Activated T-cell treated with anti-CD3 and anti-CD28 coated beads, Interleukin-2, amount 50 U/mL, for 72 hours (primary cell): ENCODE measurements around the gene TSHZ2. TPM values are rescaled to one million over a fixed set of nuclear protein-coding genes. Genes with fewer than 3 reads are reported as not detected.

Source experiments
- ATAC-seq, 2 donors: fragments of 150-1000 bp; cut with Tn5 transposase; replicated peaks in 1 of 2; 2 replicates each; pipeline ENCODE4 v1.10.0; 2021; ENCODE audit warnings: moderate library complexity in 2 of 2, mild to moderate bottlenecking in 1 of 2
- DNase-seq, 2 donors: peaks; one replicate each; pipeline ENCODE4 v3.0.0; 2021 to 2022; ENCODE audit warnings: mixed read lengths in 1 of 2
- H3K27ac Mint-ChIP-seq: one replicate; pipeline ENCODE4 v1.8.0; 2022; ENCODE audit warnings: mild to moderate bottlenecking, moderate library complexity, mixed read lengths
- H3K27me3 Mint-ChIP-seq: one replicate; pipeline ENCODE4 v1.8.0; 2022; ENCODE audit warnings: low read depth, mixed read lengths
- H3K36me3 Mint-ChIP-seq, 2 donors: one replicate each; pipeline ENCODE4 v1.8.0; 2022; ENCODE audit warnings: mixed read lengths in 2 of 2, mild to moderate bottlenecking in 1 of 2; ENCODE audit not compliant: insufficient read depth in 2 of 2
- H3K4me1 Mint-ChIP-seq: one replicate; pipeline ENCODE4 v1.8.0; 2022; ENCODE audit warnings: low read depth, mixed read lengths
- H3K4me3 Mint-ChIP-seq, 2 donors: one replicate each; pipeline ENCODE4 v1.8.0; 2022; ENCODE audit warnings: mild to moderate bottlenecking in 2 of 2, mixed read lengths in 2 of 2, moderate library complexity in 2 of 2
- H3K9me3 Mint-ChIP-seq, 2 donors: one replicate each; pipeline ENCODE4 v1.8.0; 2022; ENCODE audit warnings: mixed read lengths in 2 of 2
- total RNA-seq, 2 donors: library from RNA; stranded (reverse); gene quantifications; one replicate each; pipeline ENCODE4 v1.2.3, GENCODE V29; 2022

TSHZ2 gene
- total RNA-seq, 2 donors from 2014 or later: 29.3 to 56.7 TPM

GRCh38 chr20:53174454-53174853, 202.3 kb downstream of the TSHZ2 start:
- no peak overlapping the region for H3K4me3 Mint-ChIP-seq
- peaks cover 24% of the 10 kb centered on the region for H3K27me3 Mint-ChIP-seq
- no peak overlapping the region for H3K27ac Mint-ChIP-seq
- peaks cover 0 to 2% of the 10 kb centered on the region in 2 donors for H3K36me3 Mint-ChIP-seq
- no peaks in the 10 kb centered on the region for H3K9me3 Mint-ChIP-seq
- ATAC-seq: no peak
- no peak for DNase-seq
- peaks cover 5% of the 10 kb centered on the region for H3K4me1 Mint-ChIP-seq

GRCh38 chr20:53175135-53175780, 203.1 kb downstream of the TSHZ2 start:
- DNase-seq (no peak), ATAC-seq (no peak)
- H3K4me1 Mint-ChIP-seq: peaks cover 5% of the 10 kb centered on the region
- H3K4me3 Mint-ChIP-seq: no peak overlapping the region
- no peak overlapping the region for H3K27ac Mint-ChIP-seq
- H3K27me3 Mint-ChIP-seq: peaks cover 23% of the 10 kb centered on the region
- H3K9me3 Mint-ChIP-seq: no peaks in the 10 kb centered on the region
- peaks cover 0 to 2% of the 10 kb centered on the region in 2 donors for H3K36me3 Mint-ChIP-seq

GRCh38 chr20:53176134-53176533, 204.0 kb downstream of the TSHZ2 start:
- no peak overlapping the region for H3K4me3 Mint-ChIP-seq
- no peak for DNase-seq
- no peak overlapping the region for H3K27ac Mint-ChIP-seq
- no peak for ATAC-seq
- no peaks in the 10 kb centered on the region for H3K9me3 Mint-ChIP-seq
- peaks cover 5% of the 10 kb centered on the region for H3K4me1 Mint-ChIP-seq
- H3K36me3 Mint-ChIP-seq: peaks cover 0 to 2% of the 10 kb centered on the region in 2 donors
- peaks cover 28% of the 10 kb centered on the region for H3K27me3 Mint-ChIP-seq

- H3K9me3 Mint-ChIP-seq: no peaks in the 10 kb centered on the region
- peaks cover 5% of the 10 kb centered on the region for H3K4me1 Mint-ChIP-seq
- ATAC-seq (no peak), DNase-seq (no peak)
- H3K36me3 Mint-ChIP-seq: peaks cover 0 to 2% of the 10 kb centered on the region in 2 donors
- no peak overlapping the region for H3K27ac Mint-ChIP-seq
- H3K4me3 Mint-ChIP-seq: no peak overlapping the region
- peaks cover 33% of the 10 kb centered on the region for H3K27me3 Mint-ChIP-seq
Measured at GRCh38 chr20:53177687-53178086, 205.5 kb downstream of the TSHZ2 start.

- Mint-ChIP-seq H3K4me1 (no peaks in the 10 kb centered on the region), H3K36me3 (no peaks in the 10 kb centered on the region), H3K4me3 (no peak overlapping the region), H3K27me3 (peaks cover 27% of the 10 kb centered on the region), H3K9me3 (no peaks in the 10 kb centered on the region), H3K27ac (no peak overlapping the region)
- DNase-seq (no peak), ATAC-seq (no peak)
Measured at GRCh38 chr20:53179749-53180148, 207.6 kb downstream of the TSHZ2 start.

GRCh38 chr20:53180928-53181362, 208.8 kb downstream of the TSHZ2 start:
- ATAC-seq: no peak
- Mint-ChIP-seq H3K27ac (no peak overlapping the region), H3K36me3 (no peaks in the 10 kb centered on the region), H3K4me1 (no peaks in the 10 kb centered on the region), H3K4me3 (no peak overlapping the region), H3K9me3 (peaks cover 0 to under 1% of the 10 kb centered on the region in 2 donors), H3K27me3 (peaks cover 24% of the 10 kb centered on the region)
- DNase-seq: no peak

- no peak for DNase-seq
- Mint-ChIP-seq H3K36me3 (no peaks in the 10 kb centered on the region), H3K27ac (no peak overlapping the region), H3K27me3 (peaks cover 28% of the 10 kb centered on the region), H3K4me3 (no peak overlapping the region), H3K4me1 (no peaks in the 10 kb centered on the region), H3K9me3 (peaks cover 0 to 2% of the 10 kb centered on the region in 2 donors)
- no peak for ATAC-seq
Measured at GRCh38 chr20:53181866-53182376, 209.8 kb downstream of the TSHZ2 start.

- H3K4me1 Mint-ChIP-seq: peaks cover 7% of the 10 kb centered on the region
- H3K27ac Mint-ChIP-seq: no peak overlapping the region
- DNase-seq: no peak
- ATAC-seq: no peak
- H3K27me3 Mint-ChIP-seq: peaks cover 24% of the 10 kb centered on the region
- H3K4me3 Mint-ChIP-seq: no peak overlapping the region
- H3K9me3 Mint-ChIP-seq: peaks cover 0 to 2% of the 10 kb centered on the region in 2 donors
- H3K36me3 Mint-ChIP-seq: no peaks in the 10 kb centered on the region
Measured at GRCh38 chr20:53183181-53183580, 211.0 kb downstream of the TSHZ2 start.

- Mint-ChIP-seq H3K9me3 (peaks cover 0 to 2% of the 10 kb centered on the region in 2 donors), H3K36me3 (no peaks in the 10 kb centered on the region), H3K27me3 (peaks cover 12% of the 10 kb centered on the region), H3K27ac (no peak overlapping the region), H3K4me3 (no peak overlapping the region), H3K4me1 (peaks cover 7% of the 10 kb centered on the region)
- ATAC-seq (no peak), DNase-seq (no peak)
Measured at GRCh38 chr20:53186635-53187034, 214.5 kb downstream of the TSHZ2 start.

GRCh38 chr20:53187392-53188068, 215.4 kb downstream of the TSHZ2 start:
- peaks cover 7% of the 10 kb centered on the region for H3K4me1 Mint-ChIP-seq
- H3K4me3 Mint-ChIP-seq: no peak overlapping the region
- DNase-seq (no peak), ATAC-seq (no peak)
- H3K9me3 Mint-ChIP-seq: peaks cover 0 to 2% of the 10 kb centered on the region in 2 donors
- no peaks in the 10 kb centered on the region for H3K36me3 Mint-ChIP-seq
- peaks cover 12% of the 10 kb centered on the region for H3K27me3 Mint-ChIP-seq
- no peak overlapping the region for H3K27ac Mint-ChIP-seq

GRCh38 chr20:53190225-53190624, 218.1 kb downstream of the TSHZ2 start:
- peaks cover 13% of the 10 kb centered on the region for H3K4me1 Mint-ChIP-seq
- no peaks in the 10 kb centered on the region for H3K36me3 Mint-ChIP-seq
- H3K27me3 Mint-ChIP-seq: peaks cover 17% of the 10 kb centered on the region
- H3K4me3 Mint-ChIP-seq: no peak overlapping the region
- ATAC-seq (no peak), DNase-seq (no peak)
- peaks cover 0 to 2% of the 10 kb centered on the region in 2 donors for H3K9me3 Mint-ChIP-seq
- H3K27ac Mint-ChIP-seq: no peak overlapping the region

GRCh38 chr20:53191957-53192356, 219.8 kb downstream of the TSHZ2 start:
- Mint-ChIP-seq H3K9me3 (no peaks in the 10 kb centered on the region), H3K36me3 (no peaks in the 10 kb centered on the region), H3K4me3 (no peak overlapping the region), H3K27ac (no peak overlapping the region), H3K4me1 (peaks cover 13% of the 10 kb centered on the region), H3K27me3 (peaks cover 5% of the 10 kb centered on the region)
- ATAC-seq (no peak), DNase-seq (no peak)
